Measurements from ENCODE around the gene CDCA8.
"Not testable (repeated sequence)": the region's sequence is repeated elsewhere in the genome, so short reads cannot be mapped to it uniquely, and the experiment has no call there.

Gene CDCA8

GRCh38 chr1:37732111-37732780 is 39.9 kb downstream of the CDCA8 start:
- in situ Hi-C loops (cut with HindIII; ENCODE audit: low sequenced_read_pairs): no loop called here

GRCh38 chr1:37734629-37735591 is 42.6 kb downstream of the CDCA8 start:
- in situ Hi-C loops (cut with HindIII; ENCODE audit: low sequenced_read_pairs): no loop called here

- in situ Hi-C loops (cut with HindIII; ENCODE audit: low sequenced_read_pairs): not testable (repeated sequence)
Observed at GRCh38 chr1:37737975-37738374, 45.7 kb downstream of the CDCA8 start.

- in situ Hi-C loops (cut with HindIII; ENCODE audit: low sequenced_read_pairs): not testable (repeated sequence)
Observed at GRCh38 chr1:37738619-37739018, 46.3 kb downstream of the CDCA8 start.

- in situ Hi-C loops (cut with HindIII; ENCODE audit: low sequenced_read_pairs): no loop called here
Observed at GRCh38 chr1:37739222-37739621, 46.9 kb downstream of the CDCA8 start.

GRCh38 chr1:37741130-37741529 is 48.8 kb downstream of the CDCA8 start:
- in situ Hi-C loops (cut with HindIII; ENCODE audit: low sequenced_read_pairs): no loop called here

GRCh38 chr1:37741662-37742061 is 49.3 kb downstream of the CDCA8 start:
- in situ Hi-C loops (cut with HindIII; ENCODE audit: low sequenced_read_pairs): no loop called here

GRCh38 chr1:37746806-37747205 is 54.5 kb downstream of the CDCA8 start:
- in situ Hi-C loops (cut with HindIII; ENCODE audit: low sequenced_read_pairs): no loop called here

- in situ Hi-C loops (cut with HindIII; ENCODE audit: low sequenced_read_pairs): no loop called here
Observed at GRCh38 chr1:37748565-37748964, 56.2 kb downstream of the CDCA8 start.

- in situ Hi-C loops (cut with HindIII; ENCODE audit: low sequenced_read_pairs): no loop called here
Observed at GRCh38 chr1:37752213-37752582, 59.9 kb downstream of the CDCA8 start.

GRCh38 chr1:37752583-37753471 is 60.5 kb downstream of the CDCA8 start:
- in situ Hi-C loops (cut with HindIII; ENCODE audit: low sequenced_read_pairs): no loop called here

- in situ Hi-C loops (cut with HindIII; ENCODE audit: low sequenced_read_pairs): no loop called here
Observed at GRCh38 chr1:37753473-37754321, 61.4 kb downstream of the CDCA8 start.

GRCh38 chr1:37755290-37755689 is 63.0 kb downstream of the CDCA8 start:
- in situ Hi-C loops (cut with HindIII; ENCODE audit: low sequenced_read_pairs): no loop called here

GRCh38 chr1:37755951-37756560 is 63.7 kb downstream of the CDCA8 start:
- in situ Hi-C loops (cut with HindIII; ENCODE audit: low sequenced_read_pairs): no loop called here
